Mammary epithelial cell (primary cell): Measurements from ENCODE around the gene GALNT5.

Experiments
- CTCF ChIP-seq, 2 donors: IDR thresholded peaks in 1 of 2; conservative IDR thresholded peaks in 1 of 2; 2 replicates each; pipeline ENCODE4 v1.5.1; 2011 to 2012; ENCODE audit warnings: inconsistent platforms in 2 of 2, low read length in 2 of 2, mild to moderate bottlenecking in 2 of 2, control low read depth in 1 of 2, low read depth in 1 of 2; ENCODE audit not compliant: insufficient read depth in 1 of 2; ENCODE audit errors: extremely low read depth in 1 of 2
- EZH2 ChIP-seq: IDR thresholded peaks from 2 replicates; pipeline ENCODE4 v1.6.1; 2012; ENCODE audit warnings: low read length, inconsistent platforms, borderline replicate concordance

- TF ChIP-seq CTCF (conservative IDR thresholded peaks at IDR 0.05 in 1 of 2, IDR thresholded peaks at IDR 0.05 in 1 of 2; ENCODE audit: extremely low read depth in 1 of 2, insufficient read depth in 1 of 2, low read depth in 1 of 2, low read length in 2 of 2): no peak
- TF ChIP-seq EZH2: no peak
These were observed 90.9 kb downstream of the GALNT5 start for GRCh38 chr2:157348291-157348921.
